Activated T-helper 1 cell treated with Interleukin-2 at 50 U/mL for 16 hours (primary cell): ENCODE data around the gene TMED1.

Experiments used
- DNase-seq: peaks from one replicate; pipeline ENCODE4 v3.0.0-alpha.2; 2020; ENCODE audit warnings: low read depth

The TMED1 gene

GRCh38 chr19:10831987-10832938 is 3.7 kb downstream of the TMED1 start:
- DNase-seq: no peak

- DNase-seq: no peak
Measured at GRCh38 chr19:10830931-10831779, 4.9 kb downstream of the TMED1 start.

GRCh38 chr19:10830370-10830769 is 5.6 kb downstream of the TMED1 start:
- DNase-seq: no peak

- no peak for DNase-seq
Measured at GRCh38 chr19:10829967-10830366, 6.0 kb downstream of the TMED1 start.

- DNase-seq: no peak
Measured at GRCh38 chr19:10828981-10829821, 6.8 kb downstream of the TMED1 start.

GRCh38 chr19:10826846-10827245 is 9.2 kb downstream of the TMED1 start:
- DNase-seq: no peak

- DNase-seq: no peak
Measured at GRCh38 chr19:10826231-10826630, 9.8 kb downstream of the TMED1 start.

GRCh38 chr19:10823690-10824089 is 12.3 kb downstream of the TMED1 start:
- no peak for DNase-seq

GRCh38 chr19:10820173-10820572 is 15.8 kb downstream of the TMED1 start:
- DNase-seq: no peak

GRCh38 chr19:10819124-10820060 is 16.6 kb downstream of the TMED1 start:
- DNase-seq: no peak

- DNase-seq: no peak
Measured at GRCh38 chr19:10818301-10819123, 17.5 kb downstream of the TMED1 start.

- no peak for DNase-seq
Measured at GRCh38 chr19:10817291-10818038, 18.5 kb downstream of the TMED1 start.

- DNase-seq: no peak
Measured at GRCh38 chr19:10816691-10817090, 19.3 kb downstream of the TMED1 start.

GRCh38 chr19:10815969-10816644 is 19.9 kb downstream of the TMED1 start:
- DNase-seq: no peak

- no peak for DNase-seq
Measured at GRCh38 chr19:10815007-10815536, 20.9 kb downstream of the TMED1 start.

- no peak for DNase-seq
Measured at GRCh38 chr19:10812902-10813404, 23.1 kb downstream of the TMED1 start.

- DNase-seq: no peak
Measured at GRCh38 chr19:10812196-10812595, 23.8 kb downstream of the TMED1 start.
